HG03159 (cell line): Measurements from ENCODE around the gene RAB11FIP3.

Experiments
- ATAC-seq: cut with Tn5 transposase; IDR thresholded peaks from one replicate; pipeline ENCODE4 v1.9.1; 2021; ENCODE audit warnings: mild to moderate bottlenecking, moderate library complexity; ENCODE audit not compliant: unreplicated experiment

RAB11FIP3 gene

DNA sequence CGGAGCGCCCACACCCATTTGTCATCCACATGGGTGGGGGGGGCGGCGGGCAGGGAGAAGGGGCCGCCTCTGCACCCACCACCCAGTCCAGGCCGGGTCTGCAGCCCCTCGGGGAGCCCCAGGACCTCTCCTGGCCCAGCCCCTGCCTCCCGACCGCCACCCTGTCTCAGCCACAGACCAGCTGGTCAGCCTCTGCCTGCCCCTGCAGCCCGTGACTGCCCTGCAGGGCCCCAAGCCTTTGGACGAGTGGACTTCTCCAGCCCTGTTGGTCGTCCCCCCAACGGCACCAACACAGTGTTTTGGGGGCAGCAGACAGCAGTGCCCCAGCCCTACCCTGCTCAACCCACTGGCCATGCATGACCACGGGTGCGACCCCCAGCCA is 136.0 kb downstream of the RAB11FIP3 start:
- no peak for ATAC-seq

DNA sequence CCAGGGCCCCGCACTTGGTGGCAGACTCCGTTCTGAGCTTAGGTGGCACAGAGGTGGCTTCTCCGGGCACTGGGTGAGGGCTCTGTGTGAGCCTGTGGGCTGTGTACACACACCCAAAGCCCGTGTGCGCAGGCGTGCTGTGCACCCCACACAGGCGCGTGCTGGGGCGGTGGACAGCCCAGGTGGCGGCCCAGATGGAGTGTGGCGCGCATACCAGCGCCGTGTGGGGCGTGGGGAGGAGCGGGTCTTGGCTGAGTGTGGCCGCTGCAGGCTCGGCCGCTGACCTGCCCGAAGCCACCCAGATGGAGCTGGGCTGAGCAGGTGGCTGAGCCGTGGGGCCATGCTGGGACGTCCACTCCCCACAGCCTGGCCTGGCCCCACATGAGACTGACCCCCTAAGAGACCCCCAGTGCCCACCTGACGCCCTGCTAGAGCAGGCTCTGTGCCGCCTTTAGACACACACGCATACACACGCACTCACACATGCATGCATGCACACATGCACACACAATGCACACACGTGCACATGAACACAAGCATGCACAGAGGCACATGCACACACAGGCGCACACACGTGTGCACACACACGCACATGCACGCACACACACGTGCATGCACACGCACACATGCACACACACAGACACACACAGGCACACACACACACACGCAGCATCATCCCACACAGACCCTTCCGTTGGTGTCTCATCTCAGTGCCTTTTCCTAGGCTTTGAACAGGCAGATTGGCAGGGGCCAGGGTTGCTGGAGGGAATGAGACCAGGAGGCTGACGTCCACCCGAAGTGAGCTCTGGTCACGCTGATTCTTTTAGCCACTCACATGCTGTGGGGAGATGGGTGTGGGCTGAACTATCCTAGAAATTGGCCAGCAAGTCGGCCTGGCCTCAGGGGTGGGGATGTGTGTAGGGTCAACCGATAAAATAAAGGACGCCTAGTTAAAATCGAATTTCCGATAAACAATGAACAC is 136.8 kb downstream of the RAB11FIP3 start:
- ATAC-seq, result no peak

DNA sequence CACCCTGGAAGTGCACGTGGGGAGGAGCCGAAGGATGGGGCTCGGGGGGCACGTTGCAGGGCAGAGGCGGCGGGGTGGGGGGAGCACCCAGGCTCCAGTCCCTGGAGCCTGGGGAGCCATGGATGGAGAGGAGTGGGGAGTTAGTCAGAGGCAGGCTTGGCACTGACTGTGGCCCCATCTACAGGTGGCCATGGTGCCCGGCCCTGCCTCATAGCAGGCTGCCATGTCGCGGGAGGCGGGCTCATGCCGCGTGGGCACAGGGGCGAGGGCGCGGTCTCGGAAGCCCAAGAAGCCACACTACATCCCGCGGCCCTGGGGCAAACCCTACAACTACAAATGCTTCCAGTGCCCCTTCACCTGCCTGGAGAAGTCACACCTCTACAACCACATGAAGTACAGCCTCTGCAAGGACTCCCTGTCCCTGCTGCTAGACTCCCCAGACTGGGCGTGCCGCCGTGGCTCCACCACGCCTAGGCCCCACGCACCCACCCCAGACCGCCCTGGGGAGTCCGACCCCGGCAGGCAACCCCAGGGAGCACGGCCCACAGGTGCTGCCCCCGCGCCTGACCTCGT is 137.7 kb downstream of the RAB11FIP3 start:
- no peak for ATAC-seq

DNA sequence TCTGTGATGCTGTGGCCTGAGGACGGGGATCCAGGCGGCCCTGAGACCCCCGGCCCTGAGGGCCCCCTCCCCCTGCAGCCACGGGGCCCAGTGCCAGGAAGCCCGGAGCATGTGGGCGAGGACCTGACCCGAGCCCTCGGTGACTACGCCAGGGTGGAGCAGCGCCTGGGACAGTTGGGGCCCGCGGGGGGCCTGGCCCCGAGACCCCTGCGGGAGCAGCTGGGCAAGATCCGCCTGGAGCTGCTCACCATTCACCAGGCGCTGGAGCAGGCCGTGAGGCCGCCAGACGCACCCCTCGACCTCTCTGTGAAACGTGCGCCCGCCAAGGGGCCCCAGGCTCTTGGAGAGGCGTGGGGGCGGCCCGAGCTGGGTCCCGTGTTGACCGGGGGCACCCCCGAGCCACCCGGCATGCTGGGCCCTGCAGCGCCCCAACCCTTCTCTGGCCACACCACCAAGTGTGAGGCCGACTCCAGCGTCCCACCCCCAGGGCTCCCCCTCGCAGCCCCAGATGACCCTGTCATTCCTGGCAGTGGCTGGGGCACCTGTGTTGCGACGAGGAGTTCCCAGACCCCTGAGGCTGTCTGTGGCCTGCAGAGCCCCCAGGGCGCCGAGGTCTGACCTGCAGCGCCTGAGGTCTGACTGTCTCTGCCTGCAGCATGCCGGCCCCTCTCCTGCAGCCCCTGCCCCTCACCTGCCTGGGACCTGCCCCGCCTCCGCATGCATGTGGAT is 139.4 kb downstream of the RAB11FIP3 start:
- no peak for ATAC-seq

DNA sequence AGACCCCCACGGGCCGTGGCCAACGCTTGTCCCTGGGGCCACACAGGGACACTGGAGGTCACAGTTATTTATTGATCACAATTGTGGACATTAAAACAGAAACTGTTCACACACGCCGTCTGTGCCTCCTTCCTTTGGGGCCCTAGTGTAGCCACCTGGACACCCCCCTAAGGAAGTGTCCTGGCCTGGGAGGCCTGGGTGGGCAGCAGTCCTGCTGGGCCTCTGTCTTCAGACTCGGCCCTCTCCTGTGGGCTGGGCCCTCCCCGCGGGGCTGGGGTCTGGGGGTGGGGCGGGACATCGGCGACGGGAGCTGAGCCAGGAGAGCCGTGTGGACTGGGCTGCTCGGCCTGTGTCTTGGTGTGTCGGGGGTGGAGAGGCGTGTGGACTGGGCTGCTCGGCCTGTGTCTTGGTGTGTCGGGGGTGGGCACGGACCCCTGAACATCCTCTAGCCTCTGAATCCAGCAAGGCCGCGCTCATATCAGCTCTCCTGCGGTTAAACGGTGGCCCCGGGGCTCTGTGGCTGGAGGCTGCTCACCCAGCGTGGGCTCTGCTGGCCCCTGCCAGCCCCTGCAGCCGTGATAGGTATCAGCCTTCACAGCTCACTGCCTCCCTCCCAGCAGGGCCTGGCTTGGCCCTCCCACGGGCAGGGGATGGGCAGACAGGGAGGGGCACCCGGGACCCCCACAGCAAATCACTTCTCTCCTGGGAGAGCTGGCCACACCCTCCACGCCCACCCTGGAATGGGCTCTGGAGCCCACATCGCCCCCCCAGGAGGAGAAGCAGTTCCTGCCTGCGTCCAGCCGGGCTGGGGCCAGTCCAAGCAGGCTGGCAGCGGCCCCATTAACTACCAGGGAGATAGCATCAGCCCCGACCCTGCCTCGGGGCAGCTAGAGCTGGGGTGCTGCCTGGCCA is 140.2 kb downstream of the RAB11FIP3 start:
- no peak for ATAC-seq

DNA sequence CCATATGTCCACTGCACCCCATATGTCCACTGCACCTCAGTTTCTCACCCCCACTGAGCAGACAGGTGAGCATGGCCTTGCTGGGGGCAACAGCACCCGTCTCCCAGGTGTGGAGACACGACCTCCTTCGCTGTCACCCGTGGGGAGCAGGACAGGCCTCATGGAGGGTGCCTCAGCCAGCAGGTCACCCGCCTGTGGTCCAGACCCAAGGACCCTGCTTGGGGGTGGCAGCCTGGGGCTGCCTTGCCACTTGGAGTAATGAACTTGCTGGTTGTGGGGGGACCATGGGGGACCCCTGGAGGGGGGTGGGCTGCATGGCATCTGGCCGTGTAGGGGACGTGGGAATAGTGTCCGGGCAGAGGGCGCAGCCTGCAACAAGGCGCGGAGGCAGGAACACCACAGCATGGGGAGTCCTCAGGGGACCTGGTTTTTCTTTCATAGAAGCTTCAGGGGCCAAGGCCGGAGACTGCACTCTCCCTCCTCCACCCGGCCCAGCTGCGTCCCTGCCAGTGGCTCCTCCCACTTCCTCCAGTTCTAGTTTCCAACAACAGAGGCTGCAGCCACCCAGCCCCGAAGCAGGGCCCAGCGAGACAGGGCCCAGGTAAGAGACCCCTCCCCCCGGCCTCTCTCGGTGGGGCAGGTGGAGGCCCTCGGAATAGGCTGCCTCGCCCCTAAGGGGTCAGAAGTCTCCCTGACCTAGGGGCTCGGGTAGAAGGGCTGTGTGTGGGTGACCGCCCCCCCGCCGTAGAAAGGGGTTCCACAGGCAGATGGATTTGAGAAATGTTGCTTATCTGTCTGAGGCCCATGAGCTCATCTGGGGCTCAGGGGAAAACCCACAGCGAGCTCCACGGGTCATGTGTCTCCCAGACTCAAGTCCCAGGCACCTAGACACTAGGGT is 141.3 kb downstream of the RAB11FIP3 start, which contains the start of gene NHLRC4:
Gene NHLRC4 (plus strand): TSS at position 531 of the 898 bp plus-strand sequence. CDS start 1,043 bp downstream, outside the sequence.
- no peak for ATAC-seq

DNA sequence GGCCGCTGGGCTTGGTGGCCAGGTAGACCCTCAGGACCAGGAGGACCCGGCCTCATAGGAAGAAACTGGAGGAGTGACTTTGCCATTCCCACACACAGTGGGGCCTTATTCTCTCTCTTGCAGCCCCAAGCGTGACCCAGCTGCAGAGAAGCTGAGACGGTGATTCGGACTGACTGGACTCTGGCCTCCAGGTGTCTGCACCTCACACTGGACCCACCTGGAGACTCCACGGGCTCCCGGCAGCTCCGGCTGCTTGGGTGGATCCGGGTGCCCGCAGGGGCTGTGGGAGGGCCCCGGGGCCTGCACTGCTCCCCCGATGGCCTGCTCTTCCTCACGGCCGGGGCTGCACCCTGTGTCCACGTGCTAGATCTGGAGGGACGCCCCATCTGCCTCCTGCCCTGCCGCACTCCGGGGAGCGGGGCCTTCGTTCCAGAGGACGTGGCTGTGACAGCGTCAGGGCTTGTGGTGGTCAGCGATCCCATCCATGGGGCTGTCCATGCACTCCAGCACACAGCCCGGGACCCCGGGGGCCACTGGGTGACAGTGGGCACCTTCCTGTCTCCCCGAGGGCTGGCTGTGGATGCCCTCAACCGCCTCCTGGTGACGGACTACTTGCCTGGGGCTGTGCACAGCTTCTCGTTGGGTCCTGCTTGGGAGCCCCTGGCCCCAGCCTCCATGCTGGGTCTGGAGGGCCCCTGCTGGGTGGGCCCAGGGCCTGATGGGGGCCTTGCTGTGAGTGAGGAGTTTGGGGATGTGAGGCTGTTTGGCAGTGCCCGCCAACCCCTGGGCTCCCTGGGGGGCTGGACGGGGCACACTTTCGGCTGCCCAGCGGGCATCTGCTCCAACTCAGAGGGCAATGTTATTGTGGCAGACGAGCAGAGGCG is 142.2 kb downstream of the RAB11FIP3 start:
- ATAC-seq, result no peak

DNA sequence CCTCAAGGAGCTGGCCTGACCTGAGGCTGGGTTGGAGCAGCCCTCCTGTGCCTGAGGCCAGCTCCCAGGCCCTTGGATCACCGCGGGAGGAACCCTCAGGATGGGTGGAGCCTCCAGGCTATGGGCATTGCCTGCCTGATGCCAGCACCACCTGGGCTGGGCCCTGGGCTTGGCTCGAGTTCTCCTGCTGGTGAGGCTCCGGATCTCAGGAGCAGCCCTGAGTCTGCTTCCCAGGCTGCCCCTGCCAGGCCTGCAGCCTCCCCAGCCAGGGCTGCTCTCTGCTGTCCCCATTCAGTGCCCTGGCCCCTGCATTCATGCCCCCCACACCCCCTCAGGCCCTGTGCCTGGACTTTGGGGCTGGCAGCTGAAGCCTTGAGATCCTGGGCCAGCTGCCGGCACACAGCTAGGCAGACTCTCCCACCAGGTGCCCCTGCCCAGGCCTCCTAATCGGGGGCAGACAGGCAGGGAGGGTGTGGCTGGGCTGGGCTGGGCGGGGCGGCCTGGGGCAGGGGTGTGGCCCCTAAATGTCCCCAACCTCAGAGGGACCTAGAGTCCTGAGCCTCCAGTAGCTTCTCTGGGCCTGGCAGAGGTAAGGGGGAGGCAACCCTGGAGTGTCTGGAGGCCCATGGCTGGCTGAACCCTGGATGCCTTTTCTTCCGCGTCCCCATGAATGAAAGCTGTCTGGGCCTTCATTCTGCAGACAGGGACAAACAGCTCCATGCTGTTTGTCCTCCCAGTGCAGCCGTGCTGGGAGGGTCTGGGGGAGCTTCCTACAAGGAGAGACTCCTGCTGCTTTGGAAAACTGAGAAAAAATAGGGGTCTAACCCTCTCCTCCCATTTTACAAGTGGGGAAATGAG is 143.2 kb downstream of the RAB11FIP3 start:
- ATAC-seq, result no peak

DNA sequence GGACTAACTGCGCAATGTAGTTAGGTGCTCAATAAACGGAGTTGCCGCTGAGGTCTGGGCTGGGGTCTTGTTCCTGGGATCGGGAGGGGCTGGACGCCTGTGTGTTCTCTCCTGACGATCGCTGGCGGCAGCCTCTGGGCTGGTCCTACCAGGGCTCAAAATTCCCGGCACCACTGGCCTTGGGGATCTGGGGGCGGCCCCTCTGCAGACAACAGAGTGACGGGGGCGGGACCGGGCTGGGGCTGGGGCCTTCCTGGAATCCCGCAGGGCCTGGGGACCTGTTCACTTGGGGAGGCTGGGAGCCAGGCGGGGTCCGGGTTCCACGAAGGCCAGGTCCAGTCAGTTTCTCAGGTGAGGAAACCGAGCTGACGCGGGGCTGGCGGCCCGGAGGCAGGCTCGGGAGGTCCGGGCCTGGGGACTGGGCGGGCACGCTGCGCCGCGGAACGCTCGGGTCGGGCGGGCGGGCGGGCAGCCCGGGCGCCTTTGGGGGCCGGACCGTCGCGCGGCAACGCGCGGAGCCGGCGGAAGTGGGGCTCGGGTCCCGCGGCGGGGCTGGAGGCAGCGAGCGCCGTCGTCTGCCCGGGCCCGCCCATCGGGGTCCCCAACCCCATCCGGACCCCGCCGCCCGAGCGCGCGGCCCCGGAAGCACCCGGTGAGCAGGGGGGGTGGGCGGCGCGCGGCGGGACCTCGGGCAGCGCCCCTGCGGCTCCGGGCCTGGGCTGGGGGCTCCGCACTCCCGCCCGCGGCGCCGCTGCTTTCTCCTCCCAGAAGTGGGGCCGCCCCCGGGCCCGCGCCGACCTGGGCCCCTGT is 144.2 kb downstream of the RAB11FIP3 start, which contains the start of gene PIGQ:
Gene PIGQ (plus strand): TSS at position 524 of the 810 bp plus-strand sequence. CDS start 4,107 bp downstream, outside the sequence.
- ATAC-seq, result peak; percentile 46
